H1 (cell line): ENCODE data around the gene CRTC1. TPM values are rescaled to one million over a fixed set of nuclear protein-coding genes. Genes with fewer than 3 reads are reported as not detected.

Experiments used
- CTCF ChIA-PET: fragments of 300-600 bp; sonication (Branson Sonifier 250); formaldehyde crosslinking; loops from one replicate; lab custom pipeline; 2021; ENCODE audit not compliant: partially characterized antibody; lab: Charles Lee
- POLR2A ChIA-PET: fragments of 300-600 bp; sonication (Branson Sonifier 250); formaldehyde crosslinking; loops from one replicate; lab custom pipeline; 2021; ENCODE audit warnings: inconsistent platforms; ENCODE audit not compliant: partially characterized antibody; lab: Charles Lee
- DNase-seq, 2 experiments: peaks; one replicate each; pipeline versions ENCODE4 v3.0.0 to v3.0.0-alpha.2; 2010 to 2022; ENCODE audit warnings: low spot score in 2 of 2, low read depth in 1 of 2, mixed read lengths in 1 of 2
- FAIRE-seq: peaks from 2 replicates; lab custom pipeline; 2011; peaks lifted over from hg19 to GRCh38; lab: Jason Lieb, UNC
- H2AFZ ChIP-seq: 2 replicates; pipeline ENCODE4 v1.8.1; 2012; ENCODE audit warnings: low read length, inconsistent platforms
- H2AK5ac ChIP-seq: 2 replicates; pipeline ENCODE4 v1.6.1; 2013; ENCODE audit warnings: low read depth, low read length
- H2BK120ac ChIP-seq: replicated peaks from 2 replicates; pipeline ENCODE3; 2013; ENCODE audit warnings: low read depth, low read length, inconsistent platforms
- H2BK12ac ChIP-seq: 2 replicates; pipeline ENCODE4 v1.6.1; 2013; ENCODE audit warnings: low read depth, low read length
- H2BK15ac ChIP-seq: 2 replicates; pipeline ENCODE4 v1.6.1; 2013; ENCODE audit warnings: low read length
- H2BK20ac ChIP-seq: 2 replicates; pipeline ENCODE4 v1.6.1; 2013; ENCODE audit warnings: low read length
- H2BK5ac ChIP-seq: 2 replicates; pipeline ENCODE4 v1.6.1; 2013; ENCODE audit warnings: low read depth, low read length
- H3K14ac ChIP-seq: 2 replicates; pipeline ENCODE4 v1.6.1; 2013; ENCODE audit warnings: inconsistent platforms; ENCODE audit not compliant: insufficient read length
- H3K18ac ChIP-seq: 2 replicates; pipeline ENCODE4 v1.6.1; 2013; ENCODE audit warnings: low read length; ENCODE audit errors: extremely low read depth
- H3K23ac ChIP-seq: 2 replicates; pipeline ENCODE4 v1.6.1; 2013; ENCODE audit warnings: inconsistent platforms; ENCODE audit not compliant: insufficient read length
- H3K23me2 ChIP-seq: 2 replicates; pipeline ENCODE4 v1.6.1; 2013; ENCODE audit warnings: low read depth, low read length
- H3K27ac ChIP-seq: 2 replicates; pipeline ENCODE4 v1.6.1; 2011; ENCODE audit warnings: low read depth, low read length, inconsistent platforms
- H3K27me3 ChIP-seq, 4 experiments: replicated peaks in 1 of 4; 1 replicate in 1 of 4; 2 replicates in 3 of 4; pipeline versions ENCODE4 v1.6.1 to v1.8.1; 2011 to 2013; ENCODE audit warnings: low read length in 3 of 4, mild to moderate bottlenecking in 3 of 4, inconsistent platforms in 2 of 4, mixed read lengths in 2 of 4, moderate library complexity in 1 of 4; ENCODE audit not compliant: control insufficient read depth in 3 of 4, insufficient read depth in 3 of 4; ENCODE audit errors: extremely low read depth in 1 of 4
- H3K36me3 ChIP-seq, 4 experiments: 2 replicates each; pipeline versions ENCODE4 v1.6.1 to v1.8.1; 2011 to 2013; ENCODE audit warnings: mild to moderate bottlenecking in 4 of 4, low read length in 3 of 4, moderate library complexity in 2 of 4, control low read depth in 1 of 4, inconsistent platforms in 1 of 4; ENCODE audit not compliant: insufficient read depth in 4 of 4, control insufficient read depth in 2 of 4
- H3K4ac ChIP-seq: replicated peaks from 2 replicates; pipeline ENCODE3; 2013; ENCODE audit warnings: low read length, low read depth, mixed read lengths, inconsistent platforms; ENCODE audit not compliant: insufficient read length
- H3K4me1 ChIP-seq, 4 experiments: replicated peaks in 1 of 4; 1 replicate in 1 of 4; 2 replicates in 3 of 4; pipeline versions ENCODE4 v1.6.1 to v1.8.1; 2011 to 2013; ENCODE audit warnings: low read length in 3 of 4, inconsistent platforms in 2 of 4, mixed read lengths in 1 of 4; ENCODE audit not compliant: insufficient read depth in 4 of 4, control insufficient read depth in 3 of 4
- H3K4me2 ChIP-seq, 2 experiments: 2 replicates each; pipeline versions ENCODE4 v1.6.1 to v1.8.1; 2011 to 2013; ENCODE audit warnings: low read depth in 2 of 2, low read length in 2 of 2, control low read depth in 1 of 2, inconsistent platforms in 1 of 2, mild to moderate bottlenecking in 1 of 2; ENCODE audit not compliant: insufficient read depth in 1 of 2
- H3K4me3 ChIP-seq, 4 experiments: fragments of 200-600, 300-600 bp in 1 of 4; sonication (generic), shearing (Covaris generic), sonication (Bioruptor Twin) in 1 of 4; 2 replicates each; pipeline versions ENCODE4 v1.5.1 to v1.8.1; 2011 to 2016; ENCODE audit warnings: low read length in 4 of 4, low read depth in 3 of 4, control low read depth in 2 of 4, inconsistent platforms in 2 of 4, mild to moderate bottlenecking in 2 of 4, mixed read lengths in 1 of 4, moderate library complexity in 1 of 4; ENCODE audit not compliant: insufficient read depth in 2 of 4; ENCODE audit errors: extremely low read depth in 1 of 4
- H3K56ac ChIP-seq: replicated peaks from 2 replicates; pipeline ENCODE3; 2013; ENCODE audit warnings: low read depth, mild to moderate bottlenecking, mixed read lengths, low read length, inconsistent platforms; ENCODE audit not compliant: insufficient read length
- H3K79me1 ChIP-seq: 2 replicates; pipeline ENCODE4 v1.6.1; 2013; ENCODE audit warnings: low read depth, low read length, control low read depth
- H3K79me2 ChIP-seq, 2 experiments: 2 replicates each; pipeline versions ENCODE4 v1.6.1 to v1.8.1; 2012 to 2013; ENCODE audit warnings: low read length in 2 of 2, mild to moderate bottlenecking in 2 of 2, inconsistent platforms in 1 of 2; ENCODE audit not compliant: insufficient read depth in 2 of 2, control insufficient read depth in 1 of 2
- H3K9ac ChIP-seq, 4 experiments: replicated peaks in 1 of 4; 1 replicate in 1 of 4; 2 replicates in 3 of 4; pipeline versions ENCODE4 v1.6.1 to v1.8.1; 2011 to 2013; ENCODE audit warnings: low read depth in 3 of 4, low read length in 3 of 4, control low read depth in 2 of 4, mild to moderate bottlenecking in 2 of 4, moderate library complexity in 2 of 4, inconsistent platforms in 1 of 4; ENCODE audit errors: extremely low read depth in 1 of 4
- H3K9me3 ChIP-seq, 2 experiments: 2 replicates each; pipeline versions ENCODE4 v1.6.1 to v1.8.1; 2012 to 2013; ENCODE audit warnings: mild to moderate bottlenecking in 2 of 2, moderate library complexity in 2 of 2, control low read depth in 1 of 2, inconsistent platforms in 1 of 2, low read depth in 1 of 2, low read length in 1 of 2, mixed read lengths in 1 of 2; ENCODE audit not compliant: insufficient read depth in 2 of 2
- H4K20me1 ChIP-seq, 2 experiments: replicated peaks in 1 of 2; 2 replicates each; pipeline versions ENCODE3 to v1.8.1; 2011 to 2013; ENCODE audit warnings: inconsistent platforms in 2 of 2, low read length in 2 of 2, mild to moderate bottlenecking in 1 of 2; ENCODE audit not compliant: insufficient read depth in 2 of 2, control insufficient read depth in 1 of 2
- H4K5ac ChIP-seq: 2 replicates; pipeline ENCODE4 v1.6.1; 2013; ENCODE audit warnings: low read length, low read depth, mixed read lengths, inconsistent platforms; ENCODE audit not compliant: insufficient read length
- H4K8ac ChIP-seq: 2 replicates; pipeline ENCODE4 v1.8.0; 2013; ENCODE audit warnings: mild to moderate bottlenecking, moderate library complexity, low read length, inconsistent platforms; ENCODE audit not compliant: insufficient read depth; ENCODE audit errors: extremely low read depth
- H4K91ac ChIP-seq: replicated peaks from 2 replicates; pipeline ENCODE3; 2013; ENCODE audit warnings: low read length, mixed read lengths, inconsistent platforms; ENCODE audit not compliant: insufficient read length
- CBX8 ChIP-seq: fragments of 300-800, 300-1000 bp; sonication (generic); IDR thresholded peaks from 2 replicates; pipeline ENCODE4 v1.7.1; 2016; ENCODE audit warnings: low read depth, low read length, borderline replicate concordance
- GTF2F1 ChIP-seq: IDR thresholded peaks from 2 replicates; pipeline ENCODE4 v1.6.1; 2012; ENCODE audit warnings: low read depth, low read length, improper control_type of control experiment, borderline replicate concordance
- JUND ChIP-seq: IDR thresholded peaks from 2 replicates; pipeline ENCODE4 v1.6.1; 2011; ENCODE audit warnings: mild to moderate bottlenecking, improper control_type of control experiment, low read length
- RAD21 ChIP-seq, 2 experiments: IDR thresholded peaks in 1 of 2; conservative IDR thresholded peaks in 1 of 2; 2 replicates each; pipeline ENCODE4 v1.6.1; 2011; ENCODE audit warnings: low read depth in 2 of 2, low read length in 2 of 2, improper control_type of control experiment in 1 of 2, inconsistent platforms in 1 of 2, mild to moderate bottlenecking in 1 of 2, moderate library complexity in 1 of 2
- SAP30 ChIP-seq: fragments of 300-600 bp; sonication (generic); IDR thresholded peaks from 2 replicates; pipeline ENCODE4 v1.7.1; 2012; ENCODE audit warnings: low read length, moderate library complexity, mild to moderate bottlenecking, inconsistent platforms; ENCODE audit not compliant: insufficient read depth, insufficient replicate concordance
- SUZ12 ChIP-seq: fragments of 200-600 bp; sonication (generic); IDR thresholded peaks from 2 replicates; pipeline ENCODE4 v1.6.1; 2012; ENCODE audit warnings: mild to moderate bottlenecking, inconsistent platforms, low read length, moderate library complexity, mixed read lengths
- TEAD4 ChIP-seq: IDR thresholded peaks from 2 replicates; pipeline ENCODE4 v1.6.1; 2012; ENCODE audit warnings: low read depth, low read length, inconsistent platforms, mixed read lengths
- WGBS, 2 experiments: shearing (Covaris generic) in 1 of 2; methylation state at CpG; one replicate each; pipeline versions ENCODE4 v1.1.6 to v1.1.7; 2013 to 2015; ENCODE audit warnings: low lambda C conversion rate in 2 of 2, mixed read lengths in 2 of 2, inconsistent platforms in 1 of 2, low coverage in 1 of 2, missing lambda C conversion rate in 1 of 2; ENCODE audit not compliant: insufficient replicate concordance in 2 of 2, insufficient coverage in 1 of 2, insufficient read length in 1 of 2; ENCODE audit errors: extremely low coverage in 1 of 2, missing lambda C conversion rate in 1 of 2; 5-methylcytosine and 5-hydroxymethylcytosine counted together
- polyA plus RNA-seq, 7 experiments: library from polyadenylated mRNA; depleted of rRNA in 3 of 7; stranded (reverse) in 5 of 7; unstranded in 2 of 7; fragments of >200 nt in 5 of 7; fragments of 200-250 nt in 2 of 7; gene quantifications; 1 replicate in 5 of 7; 2 replicates in 1 of 7; 4 replicates in 1 of 7; pipeline versions ENCODE4 v1.2.1 to v1.2.3, GENCODE V29; 2011 to 2013; ENCODE audit warnings: missing spikeins in 2 of 7, mixed read lengths in 2 of 7
- total RNA-seq: library from RNA; stranded (reverse); fragmentation: NEBNext Ultra II Directional; extraction: Animal tissue kit (Norgen Biotek cat#: 25700); gene quantifications from 2 replicates; pipeline ENCODE4 v1.2.1, GENCODE V29; 2021
- TF ChIP-seq, protein P1 (sequence below): IDR thresholded peaks from 2 replicates; pipeline ENCODE4 v1.6.1; 2011; ENCODE audit warnings: low read depth, mild to moderate bottlenecking, low read length; ENCODE audit not compliant: insufficient read depth
- TF ChIP-seq, protein P2 (sequence below): IDR thresholded peaks from 2 replicates; pipeline ENCODE4 v1.6.1; 2012; ENCODE audit warnings: inconsistent platforms

Gene CRTC1
- total and polyA plus RNA-seq, 2 of the 8 experiments (the other 6 are each of a cell fraction or from before 2014, with no cell fraction given): 2.9 to 8.5 TPM

DNA sequence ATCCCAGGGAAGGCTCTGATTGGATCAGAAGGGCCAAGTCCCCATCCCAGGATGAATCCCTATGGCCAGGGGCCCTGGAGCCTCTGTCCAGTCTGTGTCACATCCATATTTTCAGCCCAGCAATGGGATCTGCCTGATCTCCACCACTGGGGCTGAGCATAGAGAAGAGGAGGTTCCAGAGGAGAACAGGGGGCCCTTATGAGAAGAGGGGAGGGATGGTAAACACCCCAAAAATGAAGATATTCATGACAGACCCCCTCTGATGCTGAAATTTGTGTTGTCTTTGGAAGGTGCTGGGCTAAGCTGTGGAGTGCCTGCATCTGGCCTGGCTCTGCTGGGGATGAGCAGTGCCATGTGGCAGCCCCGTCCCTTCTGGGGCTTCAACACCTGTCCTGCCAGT is 32.2 kb upstream of the CRTC1 start:
- ChIA-PET POLR2A (interaction anchor here (1.2 kb wide), 1 partner anchor 59 kb away, joined by 3 read pairs; no protein-coding TSS in a partner anchor), CTCF (interaction anchor here (0.7 kb wide), 1 partner anchor 161 kb away, joined by 3 read pairs; no protein-coding TSS in a partner anchor)
- Histone ChIP-seq H3K27me3 (no peaks in the 10 kb centered on the region), H3K56ac (no peak overlapping the region), H4K5ac (no peak overlapping the region), H2AFZ (no peak overlapping the region), H3K23me2 (peaks cover 13% of the 10 kb centered on the region; the same call in 1 of the 2 replicates), H2BK12ac (no peak overlapping the region), H4K20me1 (peaks cover 9 to 44% of the 10 kb centered on the region in 2 experiments), H3K4me2 (no peak overlapping the region), H3K4ac (no peak overlapping the region), H3K23ac (no peak overlapping the region), H3K36me3 (no peaks in the 10 kb centered on the region), H3K18ac (no peak overlapping the region), H3K79me2 (peaks cover 0 to 3% of the 10 kb centered on the region in 2 experiments; a peak in 1 of 4 replicates), H2BK120ac (no peak overlapping the region), H2AK5ac (no peak overlapping the region), H3K4me3 (no peak overlapping the region), H2BK15ac (no peak overlapping the region), H2BK5ac (no peak overlapping the region), H4K91ac (no peak overlapping the region), H4K8ac (0 out of 2 replicates have a peak overlapping the region, but pooled peaks have one; percentile 57), H3K4me1 (peaks cover 0 to 13% (median under 1%) of the 10 kb centered on the region in 4 experiments; a peak in 3 of 7 replicates), H3K9ac (no peak overlapping the region), H3K27ac (no peak overlapping the region), H3K14ac (no peak overlapping the region), H3K9me3 (no peaks in the 10 kb centered on the region), H3K79me1 (peaks cover 19% of the 10 kb centered on the region), H2BK20ac (no peak overlapping the region)
- DNase-seq (no peak), FAIRE-seq (no peak)
- 88% methylated on average over 1 of the region's 1 CpG; no CpG with 5 or more reads in 1 of the 2 experiments for WGBS, 2 experiments
- no peak for TF ChIP-seq CBX8
- no peak for TF ChIP-seq RAD21 (IDR thresholded peaks at IDR 0.05 in 1 of 2, conservative IDR thresholded peaks at IDR 0.05 in 1 of 2; ENCODE audit: low read depth in 2 of 2, low read length in 2 of 2)
- TF ChIP-seq TEAD4: no peak
- TF ChIP-seq, protein P1, sequence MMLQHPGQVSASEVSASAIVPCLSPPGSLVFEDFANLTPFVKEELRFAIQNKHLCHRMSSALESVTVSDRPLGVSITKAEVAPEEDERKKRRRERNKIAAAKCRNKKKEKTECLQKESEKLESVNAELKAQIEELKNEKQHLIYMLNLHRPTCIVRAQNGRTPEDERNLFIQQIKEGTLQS: no peak
- no peak for TF ChIP-seq SAP30
- TF ChIP-seq, protein P2, sequence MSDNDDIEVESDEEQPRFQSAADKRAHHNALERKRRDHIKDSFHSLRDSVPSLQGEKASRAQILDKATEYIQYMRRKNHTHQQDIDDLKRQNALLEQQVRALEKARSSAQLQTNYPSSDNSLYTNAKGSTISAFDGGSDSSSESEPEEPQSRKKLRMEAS: no peak
- TF ChIP-seq GTF2F1: no peak
- no peak for TF ChIP-seq JUND
- TF ChIP-seq SUZ12: no peak
